ENCODE results near the gene METTL4.

METTL4 gene, protein sequence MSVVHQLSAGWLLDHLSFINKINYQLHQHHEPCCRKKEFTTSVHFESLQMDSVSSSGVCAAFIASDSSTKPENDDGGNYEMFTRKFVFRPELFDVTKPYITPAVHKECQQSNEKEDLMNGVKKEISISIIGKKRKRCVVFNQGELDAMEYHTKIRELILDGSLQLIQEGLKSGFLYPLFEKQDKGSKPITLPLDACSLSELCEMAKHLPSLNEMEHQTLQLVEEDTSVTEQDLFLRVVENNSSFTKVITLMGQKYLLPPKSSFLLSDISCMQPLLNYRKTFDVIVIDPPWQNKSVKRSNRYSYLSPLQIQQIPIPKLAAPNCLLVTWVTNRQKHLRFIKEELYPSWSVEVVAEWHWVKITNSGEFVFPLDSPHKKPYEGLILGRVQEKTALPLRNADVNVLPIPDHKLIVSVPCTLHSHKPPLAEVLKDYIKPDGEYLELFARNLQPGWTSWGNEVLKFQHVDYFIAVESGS

DNA sequence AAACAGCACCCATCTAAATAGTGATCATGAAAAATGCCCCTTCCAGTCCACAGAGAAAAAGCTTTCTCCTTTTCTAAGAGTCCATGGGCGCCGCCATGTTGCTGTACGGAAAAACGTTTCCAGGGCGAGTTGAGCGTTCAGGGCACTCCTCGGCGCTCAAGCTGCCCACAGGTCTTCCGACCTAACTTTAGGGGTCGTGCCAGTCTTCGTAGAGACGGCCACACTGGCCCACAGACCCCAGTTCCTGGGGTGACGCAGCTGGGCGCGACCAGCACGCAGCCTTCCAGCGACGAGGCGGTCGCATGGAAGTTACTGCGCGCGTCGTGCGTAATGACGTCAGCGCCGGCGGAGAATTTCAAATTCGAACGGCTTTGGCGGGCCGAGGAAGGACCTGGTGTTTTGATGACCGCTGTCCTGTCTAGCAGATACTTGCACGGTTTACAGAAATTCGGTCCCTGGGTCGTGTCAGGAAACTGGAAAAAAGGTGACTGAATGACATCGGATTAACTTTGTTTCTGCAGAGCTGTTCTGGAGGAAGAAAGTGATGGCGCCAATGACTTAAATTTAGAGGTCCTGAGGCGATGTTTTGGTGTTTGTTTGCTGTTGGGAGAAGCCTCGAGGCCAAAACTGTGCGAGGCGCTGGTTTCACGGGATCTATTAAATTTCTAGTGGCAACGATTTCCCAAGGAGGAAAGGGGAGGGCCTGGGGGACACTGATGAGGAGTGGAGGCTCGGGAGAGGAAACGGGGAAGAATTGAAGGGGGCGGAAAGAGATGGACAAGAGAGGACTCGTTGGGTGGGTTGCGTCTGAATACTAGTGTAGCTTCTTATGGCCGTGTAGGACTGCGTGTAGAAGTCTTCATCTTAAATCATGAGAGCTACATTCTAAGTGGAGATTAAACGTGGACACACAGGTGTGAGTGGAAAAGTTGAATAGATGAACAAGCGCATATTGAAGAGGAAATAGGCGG is at the start of gene METTL4, which contains the start of gene NDC80:
Gene METTL4, minus strand, starts transcription at position 306 of the 971 bp plus-strand sequence. CDS start 4,289 bp downstream, outside the sequence.
Gene NDC80, plus strand, starts transcription at position 358 of the 971 bp plus-strand sequence. CDS start 1,429 bp downstream, outside the sequence.
- DNase-seq: peak; percentile 72 to 83

DNA sequence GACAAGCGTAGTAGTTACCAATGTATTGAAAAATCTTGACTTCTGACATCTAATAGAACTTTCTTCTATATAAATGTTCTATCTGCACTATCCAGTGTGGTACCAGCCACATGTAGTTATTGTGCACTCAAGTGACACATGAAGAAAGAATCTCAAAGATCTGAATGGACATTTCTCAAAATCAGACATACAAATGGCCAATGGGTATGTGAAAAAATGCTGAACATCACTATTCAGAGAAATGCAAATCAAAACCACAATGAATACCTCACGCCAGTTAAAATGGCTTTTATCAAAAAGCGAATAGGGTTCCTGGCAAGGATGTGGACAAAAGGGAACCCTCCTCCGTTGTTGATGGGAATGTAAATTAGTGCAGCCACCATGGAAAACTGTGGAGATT is 46.7 kb upstream of the METTL4 start:
- DNase-seq: peak in 1 of 2 experiments; percentile 0

DNA sequence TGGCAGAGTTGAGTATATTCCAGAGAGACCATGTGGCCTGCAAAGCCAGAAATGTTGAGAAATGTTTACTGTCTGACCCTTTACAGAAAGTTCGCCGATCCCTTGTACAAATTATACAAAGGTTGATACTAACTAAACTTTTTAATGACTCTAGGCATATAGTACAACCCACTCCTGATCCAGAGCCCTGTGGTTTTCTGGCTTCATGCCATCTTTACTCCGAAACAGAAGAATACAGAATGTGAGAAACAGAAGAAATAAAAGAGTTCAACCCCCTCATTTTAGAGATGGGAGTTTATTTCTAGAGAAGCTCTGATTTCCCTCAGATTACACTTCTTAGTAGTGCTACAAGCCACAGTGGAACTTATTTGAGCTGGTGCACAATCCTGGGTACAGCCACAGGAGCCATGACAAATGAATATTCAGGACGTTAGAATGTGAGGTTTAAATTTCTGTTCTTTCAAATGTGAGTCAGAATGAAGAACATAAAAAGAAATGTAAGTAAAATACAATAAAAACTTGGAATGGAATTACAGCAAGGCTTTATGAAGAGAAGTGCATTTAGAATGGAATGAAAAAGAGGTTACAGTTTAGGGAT is 46.2 kb upstream of the METTL4 start:
- DNase-seq: no peak

DNA sequence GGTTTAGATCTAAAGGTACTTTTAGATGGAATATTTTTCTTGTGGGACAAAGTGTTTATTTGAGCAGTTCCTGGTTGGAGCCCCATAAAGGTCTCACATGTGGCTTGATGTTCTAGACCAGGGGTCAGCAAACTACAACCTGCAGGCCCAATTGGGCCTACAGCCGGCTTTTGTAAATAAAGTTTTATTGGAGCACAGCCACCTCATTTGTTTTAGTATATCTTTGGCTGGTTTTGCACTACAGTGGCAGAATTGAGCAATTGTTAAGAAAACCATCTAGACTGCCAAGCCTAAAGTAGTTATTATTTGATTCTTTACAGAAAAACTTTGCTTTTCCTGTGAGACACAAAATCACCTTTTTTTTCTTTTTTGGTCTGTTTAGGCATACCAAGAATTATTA is 41.7 kb upstream of the METTL4 start:
- no peak for DNase-seq

DNA sequence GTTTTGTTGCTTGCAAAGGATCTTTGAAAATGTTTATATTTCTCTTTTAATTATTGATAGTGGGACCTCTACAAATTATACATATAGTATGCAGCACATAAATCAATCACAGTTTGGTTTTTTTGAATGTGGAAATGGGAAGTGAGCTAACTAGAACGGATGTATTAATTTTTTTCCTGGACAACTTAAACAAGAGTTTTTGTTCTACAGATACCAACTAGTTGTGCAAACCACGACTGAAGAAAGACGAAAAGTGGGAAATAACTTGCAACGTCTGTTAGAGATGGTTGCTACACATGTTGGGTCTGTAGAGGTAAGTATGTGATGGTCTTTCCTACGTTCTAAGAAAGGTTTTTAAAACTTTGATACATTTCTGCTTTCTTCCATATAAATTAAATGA is 39.2 kb upstream of the METTL4 start:
- no peak for DNase-seq

DNA sequence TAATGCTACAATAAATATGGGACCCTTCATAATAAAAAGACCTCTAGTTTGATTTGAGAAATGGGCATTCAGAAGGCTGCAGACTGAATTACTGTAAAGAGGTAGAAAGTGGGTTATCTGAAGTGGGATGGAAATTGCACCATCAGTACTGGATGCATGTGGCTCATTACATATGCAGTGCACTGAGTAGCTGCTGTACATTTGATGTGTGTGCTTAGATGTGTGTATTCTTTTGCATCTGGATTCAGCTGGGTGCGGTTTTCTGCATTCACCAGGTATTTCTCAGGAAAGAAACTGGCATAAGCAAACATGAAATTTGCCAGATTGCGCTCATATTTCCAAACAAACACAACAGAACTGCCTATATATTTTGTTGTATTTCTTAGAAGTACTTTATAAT is 38.3 kb upstream of the METTL4 start:
- no peak for DNase-seq

DNA sequence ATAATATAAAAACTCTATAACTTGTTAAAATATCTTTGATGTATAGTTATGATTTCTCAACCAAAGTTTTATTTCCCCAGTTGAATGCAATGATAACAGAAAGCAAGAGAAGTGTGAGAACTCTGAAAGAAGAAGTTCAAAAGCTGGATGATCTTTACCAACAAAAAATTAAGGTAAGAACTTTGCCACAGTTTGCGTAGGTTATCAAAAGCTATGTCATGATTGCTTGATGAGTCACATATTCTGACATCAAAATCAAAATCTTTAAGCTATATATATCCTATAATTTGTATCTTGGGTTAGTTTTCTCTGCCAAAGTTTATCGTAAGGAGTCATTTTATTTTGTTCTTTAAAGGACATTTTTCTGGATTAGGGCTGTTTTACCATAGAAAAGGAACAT is 35.0 kb upstream of the METTL4 start:
- no peak for DNase-seq

DNA sequence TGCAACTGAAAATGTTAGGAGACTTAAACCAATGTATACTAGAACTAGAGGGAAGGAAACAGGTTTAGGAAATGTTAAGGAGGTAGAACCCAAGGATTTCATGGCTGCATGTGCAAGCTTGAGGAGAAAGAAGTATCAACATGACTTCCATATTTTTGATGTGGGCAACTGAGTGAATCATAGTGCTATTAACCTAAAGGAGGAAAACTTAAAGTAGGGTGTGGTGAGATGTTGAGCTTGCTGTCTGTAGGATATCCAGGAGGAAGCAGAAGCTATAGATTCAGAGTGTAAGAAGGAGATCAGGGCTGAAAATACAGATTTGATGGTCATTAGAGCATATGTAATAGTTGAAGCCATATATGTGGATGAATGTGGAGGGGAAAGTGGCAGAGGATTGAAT is 31.5 kb upstream of the METTL4 start:
- DNase-seq: no peak

DNA sequence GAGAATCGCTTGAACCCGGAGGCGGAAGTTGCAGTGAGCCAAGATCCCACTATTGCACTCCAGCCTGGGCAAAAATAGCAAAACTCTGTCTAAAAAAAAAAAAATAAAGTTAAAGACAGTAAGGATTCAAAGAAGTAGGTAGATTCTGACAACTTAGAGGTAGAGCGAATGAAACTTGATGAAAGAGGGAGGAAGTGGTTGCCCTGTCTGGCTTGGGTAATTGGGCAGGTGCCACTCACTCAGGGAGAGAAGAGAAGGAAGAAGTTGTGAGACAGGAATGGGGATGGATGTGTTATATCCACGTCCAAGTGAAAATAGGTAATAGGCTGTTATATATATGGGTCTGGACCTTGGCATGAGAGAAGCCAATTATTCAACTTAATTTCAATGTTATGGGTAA is 26.3 kb upstream of the METTL4 start:
- DNase-seq: no peak

DNA sequence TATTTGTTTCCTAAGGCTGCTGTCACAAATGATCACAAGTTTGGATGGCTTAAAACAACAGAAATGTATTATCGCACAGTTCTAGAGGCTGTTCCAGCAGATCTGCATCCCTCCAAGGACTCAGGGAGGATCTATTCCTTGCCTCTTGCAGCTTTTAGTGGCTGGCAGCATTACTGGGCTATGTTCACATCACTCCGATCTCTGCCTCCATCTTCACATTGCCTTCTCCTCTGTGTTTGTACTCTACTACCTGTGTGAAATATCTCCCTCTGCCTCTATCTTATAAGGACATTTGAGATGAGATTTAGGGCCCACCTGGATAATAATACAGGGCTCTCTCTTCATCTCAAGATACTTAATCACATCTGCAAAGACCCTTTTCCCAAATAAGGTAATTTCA is 19.0 kb upstream of the METTL4 start:
- DNase-seq: no peak

DNA sequence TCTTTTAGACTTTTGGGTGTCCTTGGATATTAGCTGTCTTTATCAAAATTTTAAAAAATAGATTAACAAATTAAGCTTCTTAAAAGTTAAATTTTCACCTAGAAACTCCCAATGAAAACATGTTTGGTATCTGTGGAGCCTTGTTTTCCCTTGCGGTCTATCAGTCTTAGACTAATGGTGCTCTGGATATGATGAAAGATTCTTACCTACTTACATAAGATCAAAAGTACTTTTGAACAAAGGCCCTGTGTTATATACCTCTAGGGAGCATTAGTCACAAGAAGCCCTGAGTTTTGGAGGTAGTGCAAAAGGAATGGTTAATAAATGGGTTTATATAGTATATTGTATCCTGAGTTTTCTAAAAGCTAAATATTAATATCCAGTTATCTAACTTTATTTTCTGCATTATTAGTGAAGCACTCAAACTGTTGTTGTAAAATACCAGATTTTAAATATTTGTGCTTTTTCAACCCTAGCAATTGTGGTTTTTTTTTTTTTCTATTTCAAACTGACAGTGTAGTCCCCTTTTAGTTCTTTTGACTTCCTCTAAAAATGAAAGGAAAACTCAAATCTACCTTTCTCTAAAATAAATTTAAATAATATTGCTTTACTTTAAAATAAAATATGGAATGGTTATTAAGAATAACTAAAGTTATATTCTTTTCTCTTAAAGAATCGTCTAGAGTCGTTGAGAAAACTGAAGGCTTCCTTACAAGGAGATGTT is 18.2 kb upstream of the METTL4 start:
- no peak for DNase-seq

DNA sequence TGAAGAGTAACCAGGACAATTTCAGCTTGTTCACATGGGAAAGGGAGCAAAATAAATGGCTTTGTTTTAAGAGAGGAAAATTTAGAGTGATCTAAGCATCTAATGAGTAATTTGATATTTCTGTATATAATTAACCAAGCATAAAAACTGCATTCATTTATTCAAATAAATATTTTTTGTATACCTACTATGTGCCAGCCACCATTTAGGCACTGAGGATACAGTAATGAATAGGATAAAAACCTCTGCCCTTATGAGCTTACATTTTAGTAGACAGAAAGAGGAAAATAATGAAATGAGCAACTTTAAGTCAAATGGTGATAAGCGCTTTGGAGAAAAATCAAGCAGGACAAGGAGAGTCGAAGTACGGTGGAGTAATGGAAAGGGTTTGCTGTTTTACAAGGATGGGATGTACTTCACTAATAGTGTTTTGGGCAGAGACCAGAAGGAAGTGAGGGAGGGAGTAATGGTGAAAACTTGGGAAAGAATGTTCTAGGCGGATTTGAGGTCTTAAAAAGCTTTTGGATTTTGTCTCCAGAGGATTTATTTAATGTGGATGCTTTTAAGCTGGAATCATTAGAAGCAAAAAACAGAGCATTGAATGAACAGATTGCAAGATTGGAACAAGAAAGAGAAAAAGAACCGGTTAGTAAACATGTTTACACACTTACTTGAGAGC is 17.5 kb upstream of the METTL4 start:
- DNase-seq: no peak

DNA sequence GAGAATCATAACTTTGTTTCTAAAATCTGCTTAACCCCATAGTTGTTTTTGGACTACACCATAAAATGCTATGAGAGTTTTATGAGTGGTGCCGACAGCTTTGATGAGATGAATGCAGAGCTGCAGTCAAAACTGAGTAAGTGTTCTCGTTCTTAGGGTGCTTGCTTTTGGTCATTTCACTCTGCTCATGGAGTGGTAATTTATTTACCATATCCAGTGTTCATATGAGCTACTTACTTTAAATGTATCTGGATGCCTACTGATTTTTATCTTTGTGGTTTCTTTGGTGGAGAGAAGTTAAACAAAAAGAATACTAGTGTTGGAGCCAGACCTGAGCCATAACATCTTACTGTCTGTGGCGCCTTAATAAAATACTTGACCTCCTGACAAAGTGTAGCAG is 16.5 kb upstream of the METTL4 start:
- DNase-seq: no peak

DNA sequence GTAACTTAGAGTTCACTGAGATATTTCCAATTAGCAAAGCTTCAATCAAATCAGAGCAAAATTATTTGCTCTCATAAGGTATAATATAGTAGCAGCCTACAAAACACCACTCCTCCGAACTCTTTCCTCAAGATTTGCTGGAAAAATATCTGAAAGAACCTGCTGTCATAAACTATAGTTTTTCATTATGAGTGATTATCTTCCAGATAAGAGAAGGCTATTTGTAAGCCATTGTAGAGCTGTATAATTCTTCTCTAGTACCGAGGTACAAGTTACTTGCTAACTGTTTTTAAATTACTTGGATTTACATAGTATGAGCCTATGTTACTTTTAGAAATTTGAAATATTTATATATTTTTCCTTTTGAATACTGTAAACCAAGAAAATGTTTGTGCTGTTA is 2.1 kb upstream of the METTL4 start:
- no peak for DNase-seq

DNA sequence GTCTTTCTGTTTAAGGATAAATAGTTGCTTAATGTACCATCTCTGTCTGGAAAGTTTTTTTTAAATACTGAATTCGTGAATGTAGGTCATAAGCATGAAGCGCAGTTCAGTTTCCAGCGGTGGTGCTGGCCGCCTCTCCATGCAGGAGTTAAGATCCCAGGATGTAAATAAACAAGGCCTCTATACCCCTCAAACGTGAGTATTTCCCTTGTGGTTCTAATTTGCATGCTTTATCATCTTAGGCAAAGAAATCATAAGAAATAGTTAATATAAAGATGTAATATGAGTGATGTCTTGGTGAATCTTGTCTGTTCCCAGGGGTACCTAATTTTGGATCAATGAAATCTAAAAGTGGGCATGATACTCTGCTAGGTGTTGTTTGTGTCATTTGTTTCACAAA is 1.6 kb upstream of the METTL4 start:
- no peak for DNase-seq

DNA sequence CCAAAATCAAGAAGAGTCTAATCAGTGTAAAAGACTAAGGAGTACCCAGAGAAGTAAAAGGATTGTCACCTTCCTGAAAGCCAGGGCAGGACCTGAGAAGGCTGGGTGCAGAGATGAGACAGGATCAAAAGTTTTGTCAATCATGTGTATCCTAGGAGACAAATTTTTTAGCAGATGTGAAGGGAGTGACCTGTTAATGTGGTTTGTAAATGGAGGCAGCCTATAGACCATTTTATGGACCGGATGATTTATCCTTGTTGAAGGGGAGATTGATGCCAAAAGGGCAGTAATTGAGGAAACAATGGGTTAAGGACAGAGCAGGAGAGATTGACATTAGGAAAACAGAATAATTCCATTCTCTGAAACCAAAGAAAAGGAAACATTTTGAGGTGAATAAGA is 865 bp upstream of the METTL4 start:
- no peak for DNase-seq

DNA sequence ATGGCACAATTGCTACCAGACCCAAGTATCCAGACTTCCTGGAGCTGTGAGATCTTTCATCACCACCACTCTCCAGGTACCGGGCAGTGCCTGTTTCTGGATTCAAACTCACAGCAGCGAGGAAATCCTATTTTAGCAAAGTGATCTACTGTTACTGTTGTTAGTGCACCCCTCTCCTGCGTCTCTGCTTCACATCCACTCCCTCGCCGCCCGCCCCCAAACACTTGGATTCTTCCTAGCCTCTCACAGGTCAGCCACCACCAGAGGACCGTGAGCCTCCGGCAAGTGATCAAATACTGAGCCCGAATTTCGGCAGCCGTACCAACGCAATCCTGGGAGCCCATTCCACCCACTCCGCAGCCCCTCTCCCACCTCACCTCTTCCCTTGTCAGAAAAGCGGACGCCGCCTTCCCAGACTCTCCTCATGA is 519 bp downstream of the METTL4 start:
- DNase-seq: peak; percentile 53 to 56

DNA sequence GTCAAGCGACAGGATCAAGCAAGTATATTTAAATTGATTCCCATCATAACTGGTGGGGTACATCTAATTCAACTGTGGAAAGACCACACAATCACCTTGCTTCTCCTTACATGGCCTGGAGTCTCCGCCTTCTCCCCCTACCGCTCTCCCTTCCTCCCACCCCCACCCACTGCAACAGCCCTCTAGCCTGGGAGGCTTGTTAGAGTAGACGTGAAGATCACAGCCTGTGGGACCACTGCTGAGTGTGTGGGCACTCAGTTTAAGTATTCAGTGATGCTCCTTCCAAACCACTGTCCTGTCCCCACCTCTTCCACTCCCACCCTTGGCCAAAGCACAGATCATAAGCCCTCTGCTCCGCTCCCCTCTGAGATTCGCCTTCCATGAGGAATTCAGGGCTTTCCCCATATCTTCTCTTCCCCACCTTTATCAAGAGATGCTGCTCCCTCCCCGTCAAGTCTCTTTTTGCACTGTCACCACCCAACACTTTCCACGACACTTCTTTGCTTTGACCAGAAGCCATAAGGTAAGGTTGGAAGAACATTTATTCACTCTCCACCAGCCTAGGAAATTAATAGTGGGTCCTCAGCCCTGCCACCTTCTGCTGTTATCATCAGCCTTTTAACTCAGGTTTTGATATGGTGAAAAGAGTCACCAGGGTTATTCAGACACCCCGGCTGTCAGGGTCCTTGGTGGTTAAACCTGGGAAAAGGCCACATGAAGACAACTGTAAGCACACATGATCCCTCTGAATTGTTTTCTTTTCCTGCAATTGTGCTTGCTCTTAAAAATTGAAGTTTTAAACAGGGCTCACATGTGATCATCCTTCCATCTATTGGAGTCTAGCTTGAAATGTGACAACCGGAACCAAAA is 1.7 kb downstream of the METTL4 start:
- no peak for DNase-seq

DNA sequence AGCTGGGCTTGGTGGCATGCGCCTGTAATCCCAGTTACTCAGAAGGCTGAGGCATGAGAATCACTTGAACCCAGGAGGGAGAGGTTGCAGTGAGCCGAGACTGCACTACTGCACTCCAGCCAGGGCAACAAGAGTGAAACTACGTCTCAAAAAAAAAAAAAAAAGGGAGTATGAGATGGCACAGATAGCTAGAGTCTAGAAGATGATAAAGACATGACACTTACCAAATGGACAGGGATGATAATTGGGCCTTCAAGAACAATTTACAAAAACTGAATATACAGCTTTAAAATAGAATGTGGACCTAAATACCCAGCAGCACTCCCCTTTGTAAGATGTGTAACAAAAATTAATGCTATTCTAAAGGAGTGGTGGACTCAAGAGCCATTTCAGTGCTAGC is 2.7 kb downstream of the METTL4 start:
- DNase-seq: no peak

DNA sequence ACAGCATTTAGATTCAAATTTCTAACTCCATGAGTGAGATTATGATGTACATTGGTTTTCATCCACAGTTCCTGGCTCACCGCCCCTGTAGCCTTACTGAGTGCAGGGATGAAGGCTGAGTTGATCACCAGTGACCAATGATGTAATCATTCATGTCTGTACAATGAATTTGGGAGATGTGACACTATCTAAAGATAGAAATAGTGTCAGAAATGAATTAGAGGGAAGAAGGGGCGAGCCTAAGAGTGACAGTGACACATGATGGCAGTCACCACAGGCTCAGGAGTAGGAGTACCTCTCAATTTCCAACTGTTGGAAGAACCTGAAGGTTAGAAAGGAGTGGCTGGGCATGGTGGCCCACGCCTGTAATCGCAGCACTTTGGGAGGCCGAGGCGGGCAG is 3.2 kb downstream of the METTL4 start:
- no peak for DNase-seq

DNA sequence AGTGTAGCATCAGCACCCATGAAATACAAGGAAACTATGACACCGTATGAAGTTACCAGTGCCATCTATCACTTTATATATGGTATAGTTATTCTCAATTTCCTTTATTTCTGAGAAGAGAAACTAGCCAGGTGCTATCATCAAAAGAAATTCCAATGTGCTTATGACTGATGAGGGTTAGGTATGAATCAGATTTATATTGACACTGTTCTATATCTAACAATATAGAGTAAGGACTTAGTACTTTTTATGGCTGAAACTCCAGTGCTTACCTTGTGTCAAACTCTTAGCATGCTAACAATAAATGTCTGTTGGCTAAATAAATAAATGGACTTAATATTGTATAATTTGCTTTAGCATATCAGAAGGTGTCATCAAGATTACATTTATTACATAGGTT is 6.9 kb downstream of the METTL4 start:
- DNase-seq: no peak
